Duodenal mucosa (tissue), 2 donors: ENCODE results near the gene IQCE.

Source experiments
- H3K27ac ChIP-seq: one replicate; pipeline ENCODE4 v1.7.0; 2013; ENCODE audit warnings: low read depth, low read length
- H3K27me3 ChIP-seq, 2 donors: one replicate each; pipeline ENCODE4 v1.7.0; 2013; ENCODE audit warnings: low read length in 2 of 2, control low read depth in 1 of 2; ENCODE audit not compliant: insufficient read depth in 2 of 2, control insufficient read depth in 1 of 2
- H3K36me3 ChIP-seq, 2 donors: one replicate each; pipeline ENCODE4 v1.7.0; 2013; ENCODE audit warnings: low read length in 2 of 2, control low read depth in 1 of 2; ENCODE audit not compliant: insufficient read depth in 2 of 2, control insufficient read depth in 1 of 2
- H3K4me1 ChIP-seq, 2 donors: one replicate each; pipeline ENCODE4 v1.7.0; 2013; ENCODE audit warnings: low read length in 2 of 2, control low read depth in 1 of 2; ENCODE audit not compliant: insufficient read depth in 2 of 2, control insufficient read depth in 1 of 2
- H3K4me3 ChIP-seq, 2 donors: one replicate each; pipeline ENCODE4 v1.7.0; 2013; ENCODE audit warnings: low read length in 2 of 2, low read depth in 1 of 2
- H3K9ac ChIP-seq, 2 donors: one replicate each; pipeline ENCODE4 v1.7.0; 2013; ENCODE audit warnings: low read length in 2 of 2, low read depth in 1 of 2
- H3K9me3 ChIP-seq, 2 donors: one replicate each; pipeline ENCODE4 v1.7.0; 2013; ENCODE audit warnings: low read length in 2 of 2, control low read depth in 1 of 2; ENCODE audit not compliant: control insufficient read depth in 1 of 2

Gene IQCE

DNA sequence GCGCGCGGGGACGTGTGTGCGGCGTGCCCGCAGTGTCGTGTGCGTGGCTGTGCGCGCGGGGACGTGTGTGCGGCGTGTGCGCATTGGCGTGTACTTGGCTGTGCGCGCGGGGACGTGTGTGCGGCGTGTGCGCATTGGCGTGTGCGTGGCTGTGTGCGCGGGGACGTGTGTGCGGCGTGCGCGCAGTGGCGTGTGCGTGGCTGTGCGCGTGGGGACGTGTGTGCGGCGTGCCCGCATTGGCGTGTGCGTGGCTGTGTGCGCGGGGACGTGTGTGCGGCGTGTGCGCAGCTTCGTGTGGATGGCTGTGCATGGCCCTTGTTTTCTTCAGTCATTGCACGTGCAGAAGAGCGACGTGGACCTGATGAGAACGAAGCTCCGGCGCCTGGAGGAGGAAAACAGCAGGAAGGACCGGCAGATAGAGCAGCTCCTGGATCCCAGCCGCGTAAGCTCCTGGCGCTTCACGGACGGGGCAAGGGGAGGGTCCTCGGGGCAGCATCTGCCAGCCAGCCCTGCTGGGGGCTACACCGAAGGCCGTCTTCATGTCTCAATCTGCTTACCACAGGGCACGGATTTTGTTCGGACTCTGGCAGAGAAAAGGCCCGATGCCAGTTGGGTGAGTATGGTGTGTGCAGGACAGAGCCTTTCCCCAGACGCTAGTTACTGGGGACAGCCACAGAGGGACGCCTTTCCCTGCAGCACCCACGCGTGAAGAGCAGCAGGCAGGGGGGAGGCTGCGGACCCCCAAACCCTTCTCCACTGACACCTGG is 19.3 kb downstream of the IQCE start:
- Histone ChIP-seq H3K4me3 (no peak overlapping the region), H3K27me3 (no peaks in the 10 kb centered on the region), H3K36me3 (peaks cover 19 to 49% of the 10 kb centered on the region in 2 donors), H3K9ac (no peak overlapping the region), H3K27ac (no peak overlapping the region), H3K9me3 (no peaks in the 10 kb centered on the region), H3K4me1 (no peaks in the 10 kb centered on the region)

DNA sequence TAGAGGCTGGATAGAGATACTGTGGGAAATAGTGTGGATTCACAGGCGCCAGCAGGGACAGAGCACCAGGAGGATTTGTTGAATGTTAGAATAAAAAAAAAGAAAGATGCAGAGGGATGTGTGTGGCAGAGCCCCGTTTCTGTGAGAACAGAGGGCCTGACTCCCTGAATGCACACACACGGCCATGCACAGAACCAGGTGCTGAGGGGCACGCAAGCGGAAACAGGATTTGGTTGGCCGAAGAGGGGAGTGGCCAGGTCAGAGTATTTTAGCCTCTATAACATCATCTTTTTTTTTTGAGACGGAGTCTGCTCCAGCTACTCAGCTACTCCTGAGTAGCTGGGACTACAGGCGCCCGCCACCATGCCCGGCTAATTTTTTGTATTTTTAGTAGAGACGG is 21.9 kb downstream of the IQCE start:
- H3K27me3 ChIP-seq = no peaks in the 10 kb centered on the region
- no peak overlapping the region for H3K4me3 ChIP-seq
- no peak overlapping the region for H3K27ac ChIP-seq
- H3K4me1 ChIP-seq = no peaks in the 10 kb centered on the region
- H3K36me3 ChIP-seq = peaks cover 16 to 43% of the 10 kb centered on the region in 2 donors
- no peak overlapping the region for H3K9ac ChIP-seq
- no peaks in the 10 kb centered on the region for H3K9me3 ChIP-seq

DNA sequence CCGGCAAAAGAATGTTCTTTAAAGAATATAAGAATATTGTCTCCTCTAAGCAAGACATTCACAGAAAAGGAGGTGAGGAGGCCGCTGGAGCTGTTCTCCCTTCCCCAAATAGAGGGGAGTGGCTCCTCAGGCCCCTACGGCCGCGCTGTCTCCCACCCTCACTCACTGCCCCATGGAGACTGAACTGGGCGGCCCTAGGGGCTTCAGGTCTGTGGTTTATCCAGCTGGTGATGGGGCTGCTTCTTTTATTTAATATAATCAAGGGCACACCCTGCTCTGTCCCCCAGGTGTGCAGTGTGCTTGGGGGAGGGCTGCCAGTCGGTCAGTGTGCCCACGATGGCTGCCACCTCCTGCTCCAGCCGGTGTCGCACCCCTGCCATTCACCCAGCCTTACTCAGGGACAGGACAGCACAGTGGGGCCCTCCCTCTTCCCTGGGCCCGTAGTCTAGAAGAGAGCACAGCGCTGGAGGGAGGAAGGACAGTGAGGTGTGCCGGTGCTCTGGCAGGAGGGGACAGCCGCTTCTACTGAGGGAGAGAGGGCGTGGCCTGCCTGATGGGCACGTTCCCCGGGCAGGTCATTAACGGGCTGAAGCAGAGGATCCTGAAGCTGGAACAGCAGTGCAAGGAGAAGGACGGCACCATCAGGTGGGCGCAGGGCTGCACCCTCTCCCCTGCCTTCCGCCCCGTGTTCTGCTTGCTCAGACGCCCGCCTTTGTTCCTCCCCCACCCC is 23.4 kb downstream of the IQCE start:
- no peaks in the 10 kb centered on the region for H3K27me3 ChIP-seq

DNA sequence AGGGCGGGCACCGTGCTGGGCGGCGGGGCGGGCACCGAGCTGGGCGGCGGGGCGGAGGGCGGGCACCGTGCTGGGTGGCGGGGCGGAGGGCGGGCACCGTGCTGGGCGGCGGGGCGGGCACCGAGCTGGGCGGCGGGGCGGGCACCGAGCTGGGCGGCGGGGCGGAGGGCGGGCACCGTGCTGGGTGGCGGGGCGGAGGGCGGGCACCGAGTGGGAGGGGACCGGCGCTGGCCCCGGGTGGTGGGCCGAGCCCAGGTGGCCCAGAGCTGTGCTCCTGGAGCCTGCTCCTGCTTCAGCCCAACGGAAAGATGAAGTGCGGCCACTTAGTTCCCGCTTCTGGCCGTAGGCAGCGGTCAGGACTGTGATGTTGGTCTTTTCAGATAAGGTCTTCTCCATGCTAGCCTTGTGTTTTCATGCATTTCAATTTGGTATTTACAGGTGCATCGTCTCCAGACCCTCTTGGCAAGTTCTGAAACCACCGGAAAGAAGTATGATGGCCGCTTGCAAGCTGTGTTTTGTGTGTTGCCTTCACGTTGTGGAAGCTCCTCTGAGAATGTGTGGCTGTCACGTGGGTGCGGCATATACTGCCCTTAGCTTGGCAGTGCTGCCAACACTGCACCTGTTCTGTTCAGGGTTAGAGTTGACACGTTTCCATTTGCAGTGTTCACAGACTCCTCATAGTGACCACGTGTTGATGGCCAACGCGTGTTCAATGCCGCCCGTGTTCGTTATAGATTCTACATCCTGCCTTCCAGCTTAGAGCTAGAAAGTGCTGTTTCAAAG is 25.2 kb downstream of the IQCE start:
- H3K4me1 ChIP-seq = no peaks in the 10 kb centered on the region
- no peak overlapping the region for H3K9ac ChIP-seq
- H3K36me3 ChIP-seq = peaks cover 18 to 37% of the 10 kb centered on the region in 2 donors
- H3K27me3 ChIP-seq = no peaks in the 10 kb centered on the region
- H3K9me3 ChIP-seq = no peaks in the 10 kb centered on the region
- no peak overlapping the region for H3K4me3 ChIP-seq
- no peak overlapping the region for H3K27ac ChIP-seq

More for the DNA sequence above, 23.4 kb downstream of the IQCE start:
- Histone ChIP-seq H3K9me3 (no peaks in the 10 kb centered on the region), H3K9ac (no peak overlapping the region), H3K27ac (no peak overlapping the region), H3K4me1 (no peaks in the 10 kb centered on the region), H3K36me3 (peaks cover 17 to 44% of the 10 kb centered on the region in 2 donors), H3K4me3 (no peak overlapping the region)

DNA sequence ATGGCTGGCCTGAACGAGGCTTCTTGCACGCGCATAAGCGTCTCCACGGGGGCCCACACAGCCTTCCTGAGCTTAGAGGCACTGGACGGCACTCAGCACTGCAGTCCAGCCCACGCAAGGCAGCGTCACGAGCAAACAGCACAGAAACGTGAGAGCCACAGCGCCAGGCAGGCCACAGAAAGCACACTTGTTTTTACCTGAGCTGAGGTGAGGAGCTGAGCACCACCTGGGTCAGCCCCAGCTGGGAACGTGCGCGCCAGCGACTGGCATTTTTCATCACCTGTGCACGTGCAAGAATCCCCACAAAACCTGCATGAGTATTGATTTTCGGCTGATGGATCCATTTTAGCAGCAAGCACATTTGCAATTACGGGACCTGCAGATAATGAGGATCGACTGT is 26.7 kb downstream of the IQCE start:
- Histone ChIP-seq H3K4me3 (no peak overlapping the region), H3K4me1 (no peaks in the 10 kb centered on the region), H3K36me3 (peaks cover 18 to 29% of the 10 kb centered on the region in 2 donors), H3K27ac (no peak overlapping the region), H3K9me3 (no peaks in the 10 kb centered on the region), H3K27me3 (no peaks in the 10 kb centered on the region), H3K9ac (no peak overlapping the region)

DNA sequence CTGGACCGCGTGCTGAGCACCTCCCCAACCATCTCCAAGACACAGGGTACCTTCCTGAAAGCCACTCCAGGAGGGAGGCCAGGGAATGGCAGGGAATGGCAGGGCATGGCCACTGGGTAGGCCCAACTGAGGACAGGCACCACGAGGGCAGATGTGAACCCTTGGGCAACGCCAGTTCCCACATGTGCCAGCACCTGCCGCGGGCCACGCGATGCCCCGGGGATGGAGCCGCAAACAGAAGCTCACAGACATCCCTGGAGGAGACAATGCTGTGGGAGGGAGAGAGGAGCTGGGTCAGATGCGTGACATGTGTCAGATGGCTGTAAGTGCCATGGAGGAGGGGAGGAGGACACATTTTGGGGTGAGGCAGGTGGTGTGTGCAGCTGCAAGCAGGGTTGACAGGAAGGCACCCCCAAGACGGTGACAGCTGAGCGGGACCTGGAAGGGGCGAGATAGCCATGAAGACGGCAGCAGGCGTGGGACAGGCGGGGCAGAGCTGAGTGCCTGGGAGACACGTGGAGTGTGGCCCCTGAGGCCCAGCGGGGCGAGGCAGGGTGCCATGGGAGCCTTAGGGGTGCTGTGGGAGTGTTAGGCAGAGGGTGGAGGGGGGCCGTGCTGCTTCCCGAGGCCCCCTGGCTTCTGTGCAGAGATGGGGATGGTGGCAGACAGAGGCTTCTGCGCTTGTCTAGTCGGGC is 27.7 kb downstream of the IQCE start:
- Histone ChIP-seq H3K4me1 (no peaks in the 10 kb centered on the region), H3K9me3 (no peaks in the 10 kb centered on the region), H3K27me3 (no peaks in the 10 kb centered on the region), H3K36me3 (peaks cover 21 to 39% of the 10 kb centered on the region in 2 donors), H3K9ac (no peak overlapping the region), H3K27ac (no peak overlapping the region), H3K4me3 (no peak overlapping the region)

DNA sequence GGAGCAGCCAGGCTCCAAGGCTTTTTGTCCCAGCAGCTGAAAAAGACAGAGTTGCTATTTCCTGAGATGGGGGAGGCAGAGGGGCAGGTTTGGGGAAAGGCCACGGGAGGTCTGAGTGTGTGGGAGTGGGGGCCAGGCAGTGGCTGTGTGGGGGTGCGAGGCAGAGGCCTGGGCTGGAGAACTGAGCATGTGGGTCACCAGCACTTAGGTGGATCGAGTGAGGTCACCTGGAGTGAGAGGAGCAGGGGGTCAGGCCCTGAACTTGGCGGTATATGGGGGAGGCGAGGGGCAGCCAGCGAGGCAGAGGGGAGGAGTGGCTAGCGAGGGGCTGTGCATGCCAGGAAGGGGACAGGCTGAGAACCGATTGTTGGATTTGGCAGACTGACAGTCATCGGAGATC is 28.4 kb downstream of the IQCE start:
- Histone ChIP-seq H3K27me3 (no peaks in the 10 kb centered on the region), H3K9ac (no peak overlapping the region), H3K9me3 (no peaks in the 10 kb centered on the region), H3K4me1 (no peaks in the 10 kb centered on the region), H3K4me3 (no peak overlapping the region), H3K27ac (no peak overlapping the region), H3K36me3 (peaks cover 24 to 42% of the 10 kb centered on the region in 2 donors)

DNA sequence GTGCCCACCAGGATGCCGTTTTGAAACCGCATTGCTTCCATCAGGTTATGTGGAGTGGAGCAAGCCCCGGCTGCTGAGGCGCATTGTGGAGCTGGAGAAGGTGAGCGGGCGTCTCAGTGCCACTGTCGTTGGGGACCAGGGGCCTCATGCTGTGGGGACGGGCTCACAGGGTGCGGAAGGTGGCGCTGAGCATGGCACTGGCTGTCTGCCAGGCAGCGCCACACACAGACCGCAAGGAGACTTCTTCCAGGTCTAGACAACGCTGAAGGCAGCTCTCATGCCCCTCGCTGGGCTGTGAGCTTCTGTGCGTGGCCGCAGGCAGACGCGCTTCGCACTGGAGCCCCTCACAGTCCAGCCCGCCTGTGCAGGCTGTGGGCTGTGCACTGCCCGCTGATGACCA is 29.0 kb downstream of the IQCE start:
- no peaks in the 10 kb centered on the region for H3K4me1 ChIP-seq
- no peaks in the 10 kb centered on the region for H3K27me3 ChIP-seq

DNA sequence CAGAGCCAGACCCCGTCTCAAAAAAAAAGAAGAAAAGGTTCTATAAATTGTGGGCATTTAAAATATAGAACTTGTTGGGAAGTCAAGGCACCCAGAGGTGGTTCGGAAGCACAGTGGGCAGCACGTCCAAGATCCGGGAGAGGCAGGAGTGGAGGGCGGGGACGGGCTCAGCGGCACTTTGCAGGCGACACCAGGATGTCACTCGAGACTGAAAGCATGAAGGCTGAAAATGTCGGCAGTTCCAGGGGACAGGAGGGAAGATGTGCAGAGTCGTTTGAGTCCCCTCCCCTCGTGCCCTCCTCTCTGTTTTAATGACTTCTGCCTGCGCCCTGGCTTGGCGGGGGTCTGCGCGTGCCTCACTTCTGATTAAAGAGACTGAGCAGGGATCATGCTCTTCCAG is 30.6 kb downstream of the IQCE start:
- Histone ChIP-seq H3K4me1 (no peaks in the 10 kb centered on the region), H3K36me3 (peaks cover 32 to 56% of the 10 kb centered on the region in 2 donors), H3K9ac (no peak overlapping the region), H3K4me3 (no peak overlapping the region), H3K9me3 (no peaks in the 10 kb centered on the region), H3K27me3 (no peaks in the 10 kb centered on the region), H3K27ac (no peak overlapping the region)

More for the DNA sequence above, 29.0 kb downstream of the IQCE start:
- H3K27ac ChIP-seq = no peak overlapping the region
- no peak overlapping the region for H3K9ac ChIP-seq
- peaks cover 30 to 48% of the 10 kb centered on the region in 2 donors for H3K36me3 ChIP-seq
- H3K9me3 ChIP-seq = no peaks in the 10 kb centered on the region
- H3K4me3 ChIP-seq = no peak overlapping the region
